Lower lobe of right lung (tissue), 2 donors: Measurements from ENCODE around the gene RNPEP. TPM values are rescaled to one million over a fixed set of nuclear protein-coding genes. Genes with fewer than 3 reads are reported as not detected.

Source experiments
- ATAC-seq, 2 donors: fragments of 200-7000 bp; cut with Tn5 transposase; one replicate each; pipeline ENCODE4 v1.9.1; 2020 to 2022; ENCODE audit warnings: mild to moderate bottlenecking in 2 of 2, moderate library complexity in 2 of 2
- DNase-seq: peaks from one replicate; pipeline ENCODE4 v3.0.0-alpha.2; 2020
- H3K27ac ChIP-seq: fragments of 200-600 bp; one replicate; pipeline ENCODE4 v1.8.0; 2022
- H3K27me3 ChIP-seq: fragments of 200-600 bp; one replicate; pipeline ENCODE4 v1.8.0; 2022; ENCODE audit warnings: low read depth
- H3K36me3 ChIP-seq: fragments of 200-600 bp; one replicate; pipeline ENCODE4 v1.8.0; 2022; ENCODE audit warnings: mild to moderate bottlenecking
- H3K4me1 ChIP-seq: fragments of 200-600 bp; one replicate; pipeline ENCODE4 v1.8.0; 2022
- H3K4me3 ChIP-seq: fragments of 200-600 bp; one replicate; pipeline ENCODE4 v1.8.0; 2022; ENCODE audit warnings: mild to moderate bottlenecking
- H3K9me3 ChIP-seq: fragments of 200-600 bp; one replicate; pipeline ENCODE4 v1.8.0; 2022
- intact Hi-C: fragments of 100-400 bp; cut with DNase I; formaldehyde crosslinking; loops from one replicate; pipeline ENCODE4 v1.11.0; 2022
- total RNA-seq: library from RNA; stranded (reverse); fragmentation: NEBNext Ultra II Directional; extraction: Animal tissue kit (Norgen Biotek cat#: 25700); gene quantifications from one replicate; pipeline ENCODE4 v1.2.1, GENCODE V29; 2021
- TF ChIP-seq, protein P1 (sequence below): fragments of 200-600 bp; IDR thresholded peaks from one replicate; pipeline ENCODE4 v1.8.0; 2022; ENCODE audit warnings: antibody characterized with exemption, mild to moderate bottlenecking
- donor health status: DM: no; HTN: yes; CAD: no; lungs with severe emphysema.

Gene RNPEP
- total RNA-seq, 1 donor from 2014 or later, result 73.8 TPM

- Histone ChIP-seq H3K4me1 (peaks cover 9% of the 10 kb centered on the region), H3K27me3 (no peaks in the 10 kb centered on the region), H3K9me3 (no peaks in the 10 kb centered on the region), H3K36me3 (no peaks in the 10 kb centered on the region), H3K27ac (peak overlapping the region; percentile 78), H3K4me3 (no peak overlapping the region)
- TF ChIP-seq, protein P1, sequence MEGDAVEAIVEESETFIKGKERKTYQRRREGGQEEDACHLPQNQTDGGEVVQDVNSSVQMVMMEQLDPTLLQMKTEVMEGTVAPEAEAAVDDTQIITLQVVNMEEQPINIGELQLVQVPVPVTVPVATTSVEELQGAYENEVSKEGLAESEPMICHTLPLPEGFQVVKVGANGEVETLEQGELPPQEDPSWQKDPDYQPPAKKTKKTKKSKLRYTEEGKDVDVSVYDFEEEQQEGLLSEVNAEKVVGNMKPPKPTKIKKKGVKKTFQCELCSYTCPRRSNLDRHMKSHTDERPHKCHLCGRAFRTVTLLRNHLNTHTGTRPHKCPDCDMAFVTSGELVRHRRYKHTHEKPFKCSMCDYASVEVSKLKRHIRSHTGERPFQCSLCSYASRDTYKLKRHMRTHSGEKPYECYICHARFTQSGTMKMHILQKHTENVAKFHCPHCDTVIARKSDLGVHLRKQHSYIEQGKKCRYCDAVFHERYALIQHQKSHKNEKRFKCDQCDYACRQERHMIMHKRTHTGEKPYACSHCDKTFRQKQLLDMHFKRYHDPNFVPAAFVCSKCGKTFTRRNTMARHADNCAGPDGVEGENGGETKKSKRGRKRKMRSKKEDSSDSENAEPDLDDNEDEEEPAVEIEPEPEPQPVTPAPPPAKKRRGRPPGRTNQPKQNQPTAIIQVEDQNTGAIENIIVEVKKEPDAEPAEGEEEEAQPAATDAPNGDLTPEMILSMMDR, result no peak
- ATAC-seq (peak; percentile 98), DNase-seq (peak; percentile 95)
- intact Hi-C loops, result no loop called here
Observed at GRCh38 chr1:202034683-202035462, 52.4 kb downstream of the RNPEP start.

GRCh38 chr1:202036595-202037387, 54.3 kb downstream of the RNPEP start:
- Histone ChIP-seq H3K4me1 (peaks cover 9% of the 10 kb centered on the region), H3K27me3 (no peaks in the 10 kb centered on the region), H3K36me3 (no peaks in the 10 kb centered on the region), H3K27ac (no peak overlapping the region), H3K9me3 (no peaks in the 10 kb centered on the region), H3K4me3 (no peak overlapping the region)
- TF ChIP-seq, protein P1, result no peak
- intact Hi-C loops, result no loop called here
- no peak for DNase-seq
- no peak for ATAC-seq

GRCh38 chr1:202037706-202038296, 55.4 kb downstream of the RNPEP start:
- no peaks in the 10 kb centered on the region for H3K27me3 ChIP-seq
- H3K4me1 ChIP-seq, result peaks cover 9% of the 10 kb centered on the region
- no peaks in the 10 kb centered on the region for H3K36me3 ChIP-seq
- ATAC-seq, result no peak
- H3K4me3 ChIP-seq, result no peak overlapping the region
- H3K9me3 ChIP-seq, result no peaks in the 10 kb centered on the region
- intact Hi-C loops, result no loop called here
- no peak overlapping the region for H3K27ac ChIP-seq
- no peak for DNase-seq
- TF ChIP-seq, protein P1, result no peak

DNA sequence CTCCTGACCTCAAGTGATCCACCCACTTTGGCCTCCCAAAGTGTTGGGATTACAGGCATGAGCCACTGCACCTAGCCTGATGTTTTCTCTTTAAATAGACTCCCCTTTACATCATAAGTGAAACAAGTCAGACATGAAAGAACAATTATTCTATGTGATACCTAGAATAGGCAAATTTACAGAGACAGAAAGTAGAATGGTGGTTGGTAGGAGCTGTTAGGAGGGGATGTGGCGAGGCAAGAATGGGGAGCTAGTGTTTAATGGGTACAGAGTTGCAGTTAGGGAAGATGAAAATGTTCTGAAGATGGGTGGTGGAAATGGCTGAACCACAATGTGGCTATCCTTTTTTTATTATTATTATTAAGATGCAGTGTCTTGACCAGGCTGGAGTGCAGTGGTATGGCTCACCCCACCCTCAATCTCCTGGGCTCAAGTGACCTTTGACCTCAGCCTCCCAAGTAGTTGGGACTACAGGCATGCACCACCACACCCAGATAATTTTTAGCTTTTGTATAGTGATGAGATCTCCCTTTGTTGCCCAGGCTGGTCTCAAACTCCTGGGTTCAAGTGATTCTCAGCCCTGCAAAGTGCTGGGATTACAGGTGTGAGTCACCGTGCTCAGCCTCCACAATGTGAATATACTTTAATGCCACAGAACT, 56.4 kb downstream of the RNPEP start:
- DNase-seq, result no peak
- Histone ChIP-seq H3K27me3 (no peaks in the 10 kb centered on the region), H3K36me3 (no peaks in the 10 kb centered on the region), H3K4me1 (peaks cover 8% of the 10 kb centered on the region), H3K27ac (no peak overlapping the region), H3K9me3 (no peaks in the 10 kb centered on the region), H3K4me3 (no peak overlapping the region)
- no peak for ATAC-seq
- intact Hi-C loops, result no loop called here
- TF ChIP-seq, protein P1, result no peak

DNA sequence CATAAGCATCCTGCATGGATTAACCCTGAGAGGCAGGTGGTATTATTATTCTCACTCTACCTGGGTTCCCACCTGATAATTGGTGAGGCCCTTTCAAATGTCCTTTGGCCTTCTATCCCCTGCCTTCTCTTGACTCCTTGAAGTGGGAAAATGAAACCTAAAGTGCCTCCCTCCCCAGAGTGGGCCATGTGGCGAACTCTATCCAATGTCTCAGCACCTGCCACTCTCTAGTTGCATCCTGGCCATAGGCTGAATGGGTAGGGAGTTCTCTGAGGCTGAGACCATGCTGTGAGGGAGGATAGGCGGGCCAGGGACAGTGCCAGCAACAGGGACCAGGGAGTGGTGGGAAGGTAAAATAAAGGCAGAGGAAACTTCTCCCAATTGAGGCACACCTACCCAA, 63.3 kb downstream of the RNPEP start:
- DNase-seq (no peak), ATAC-seq (peak in 1 of 2 donors; percentile 1)
- Histone ChIP-seq H3K27ac (peak overlapping the region; percentile 71), H3K4me1 (peaks cover 18% of the 10 kb centered on the region), H3K9me3 (no peaks in the 10 kb centered on the region), H3K36me3 (no peaks in the 10 kb centered on the region), H3K4me3 (no peak overlapping the region), H3K27me3 (no peaks in the 10 kb centered on the region)
- TF ChIP-seq, protein P1, result no peak
- intact Hi-C loops, result no loop called here
